ENCODE results near the gene LDHAL6A.

Gene LDHAL6A

GRCh38 chr11:18416459-18416858, 39.2 kb upstream of the LDHAL6A start:
- Histone ChIP-seq H3K4me3 (ENCODE audit: low read depth, low read length, poor library complexity, severe bottlenecking) (no peak overlapping the region), H3K9me2 (ENCODE audit: low read depth, low read length) (no peaks in the 10 kb centered on the region), H3K4me2 (ENCODE audit: low read length) (no peak overlapping the region), H4K20me1 (ENCODE audit: insufficient read depth, low read length) (no peaks in the 10 kb centered on the region), H3K27me3 (ENCODE audit: insufficient read depth, low read length) (no peaks in the 10 kb centered on the region), H3K9me3 (ENCODE audit: low read length) (no peaks in the 10 kb centered on the region), H3K79me2 (ENCODE audit: insufficient read depth, low read length) (no peaks in the 10 kb centered on the region), H3K4me1 (ENCODE audit: insufficient read depth, low read length, severe bottlenecking) (peaks cover 5% of the 10 kb centered on the region), H3K9ac (ENCODE audit: low read length) (no peak overlapping the region), H2AFZ (ENCODE audit: low read length) (no peak overlapping the region), H3K27ac (ENCODE audit: low read depth, low read length, poor library complexity, severe bottlenecking) (no peak overlapping the region), H3K36me3 (ENCODE audit: insufficient read depth, low read length) (no peaks in the 10 kb centered on the region), H3F3A (ENCODE audit: insufficient read depth, low read length) (no peaks in the 10 kb centered on the region)
- TF ChIP-seq CTCF (IDR thresholded peaks at IDR 0.05; ENCODE audit: low read length) = no peak
- no peak for TF ChIP-seq EZH2 (IDR thresholded peaks at IDR 0.05; ENCODE audit: borderline replicate concordance, low read length)

- no peak overlapping the region for H3K4me3 ChIP-seq (ENCODE audit: low read depth, low read length, poor library complexity, severe bottlenecking)
- no peak overlapping the region for H3K4me2 ChIP-seq (ENCODE audit: low read length)
- H3F3A ChIP-seq (ENCODE audit: insufficient read depth, low read length) = no peaks in the 10 kb centered on the region
- H3K36me3 ChIP-seq (ENCODE audit: insufficient read depth, low read length) = no peaks in the 10 kb centered on the region
- no peaks in the 10 kb centered on the region for H3K9me2 ChIP-seq (ENCODE audit: low read depth, low read length)
- H3K79me2 ChIP-seq (ENCODE audit: insufficient read depth, low read length) = no peaks in the 10 kb centered on the region
- H3K27me3 ChIP-seq (ENCODE audit: insufficient read depth, low read length) = no peaks in the 10 kb centered on the region
- no peak overlapping the region for H3K27ac ChIP-seq (ENCODE audit: low read depth, low read length, poor library complexity, severe bottlenecking)
- H2AFZ ChIP-seq (ENCODE audit: low read length) = no peak overlapping the region
- TF ChIP-seq CTCF (IDR thresholded peaks at IDR 0.05; ENCODE audit: low read length) = no peak
- TF ChIP-seq EZH2 (IDR thresholded peaks at IDR 0.05; ENCODE audit: borderline replicate concordance, low read length) = no peak
- peaks cover 5% of the 10 kb centered on the region for H3K4me1 ChIP-seq (ENCODE audit: insufficient read depth, low read length, severe bottlenecking)
- H3K9ac ChIP-seq (ENCODE audit: low read length) = no peak overlapping the region
- no peaks in the 10 kb centered on the region for H3K9me3 ChIP-seq (ENCODE audit: low read length)
- no peaks in the 10 kb centered on the region for H4K20me1 ChIP-seq (ENCODE audit: insufficient read depth, low read length)
Observed at GRCh38 chr11:18419040-18419439, 36.6 kb upstream of the LDHAL6A start.

- Histone ChIP-seq H3K4me3 (ENCODE audit: low read depth, low read length, poor library complexity, severe bottlenecking) (no peak overlapping the region), H3K36me3 (ENCODE audit: insufficient read depth, low read length) (no peaks in the 10 kb centered on the region), H3K9me3 (ENCODE audit: low read length) (no peaks in the 10 kb centered on the region), H3F3A (ENCODE audit: insufficient read depth, low read length) (no peaks in the 10 kb centered on the region), H3K4me1 (ENCODE audit: insufficient read depth, low read length, severe bottlenecking) (peaks cover 5% of the 10 kb centered on the region), H3K27me3 (ENCODE audit: insufficient read depth, low read length) (no peaks in the 10 kb centered on the region), H3K27ac (ENCODE audit: low read depth, low read length, poor library complexity, severe bottlenecking) (no peak overlapping the region), H3K9me2 (ENCODE audit: low read depth, low read length) (no peaks in the 10 kb centered on the region), H3K4me2 (ENCODE audit: low read length) (no peak overlapping the region), H3K79me2 (ENCODE audit: insufficient read depth, low read length) (no peaks in the 10 kb centered on the region), H4K20me1 (ENCODE audit: insufficient read depth, low read length) (no peaks in the 10 kb centered on the region), H2AFZ (ENCODE audit: low read length) (no peak overlapping the region), H3K9ac (ENCODE audit: low read length) (no peak overlapping the region)
- TF ChIP-seq EZH2 (IDR thresholded peaks at IDR 0.05; ENCODE audit: borderline replicate concordance, low read length) (no peak), CTCF (IDR thresholded peaks at IDR 0.05; ENCODE audit: low read length) (no peak)
Observed at GRCh38 chr11:18420067-18420466, 35.6 kb upstream of the LDHAL6A start.

All from OCI-LY1 (cell line).